AG20443 (cell line): ENCODE data around the gene TMEM53.
"Not testable (repeated sequence)": the region's sequence is repeated elsewhere in the genome, so short reads cannot be mapped to it uniquely, and the experiment has no call there.

Source experiments
- DNase-seq: peaks from one replicate; pipeline ENCODE4 v3.0.0; 2012; ENCODE audit warnings: low spot score, mixed read lengths

The TMEM53 gene

DNA sequence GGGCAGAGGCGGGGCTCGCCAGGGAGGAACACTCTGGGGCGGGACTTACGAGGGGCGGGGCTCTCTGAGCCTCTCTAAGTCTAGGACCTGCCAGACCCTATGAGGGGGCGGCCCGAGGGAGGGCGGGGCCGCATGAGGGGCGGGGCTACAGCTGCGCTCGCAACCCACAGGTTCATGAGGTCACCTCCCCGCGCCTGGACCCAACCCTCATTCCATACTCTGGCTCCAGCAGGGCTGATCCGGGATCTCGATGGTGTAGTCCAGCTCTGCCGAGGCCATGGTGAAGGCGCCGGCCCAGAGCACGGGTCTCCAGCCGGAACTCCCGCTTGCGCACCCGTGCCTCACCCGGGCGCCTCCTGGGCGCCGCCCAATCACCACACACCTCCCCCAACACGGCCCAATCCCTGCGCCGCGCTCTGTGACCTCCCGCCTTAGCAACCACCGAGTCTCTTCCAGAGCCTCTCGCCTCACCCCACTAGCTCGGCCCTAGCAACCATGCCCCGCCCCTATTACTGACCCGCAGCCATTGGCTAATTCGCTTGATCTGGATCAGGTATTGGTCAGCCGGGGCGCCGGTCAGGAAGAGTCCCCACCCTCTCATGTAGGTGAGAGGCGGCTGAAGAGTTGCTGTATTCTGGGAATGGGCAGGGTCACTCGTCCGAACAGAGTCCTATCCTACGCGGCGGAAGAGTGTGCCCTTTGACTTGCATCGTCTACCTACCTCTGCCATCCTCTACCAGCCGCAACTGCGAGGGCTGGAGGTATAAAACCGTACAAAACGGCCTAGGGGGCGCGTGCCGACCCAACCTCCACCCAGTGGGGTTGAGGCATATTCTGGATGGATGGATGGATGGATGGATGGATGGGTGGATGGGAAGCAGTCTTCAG lies at the start of gene TMEM53, which contains the start of gene ARMH1:
TMEM53 (minus strand) TSS at position 369 of the 888 bp plus-strand sequence; CDS start at position 279, 90 bp downstream.
ARMH1 (plus strand) TSS at position 602 of the 888 bp plus-strand sequence. CDS start 14,984 bp downstream, outside the sequence.
- peak; percentile 98 for DNase-seq

DNA sequence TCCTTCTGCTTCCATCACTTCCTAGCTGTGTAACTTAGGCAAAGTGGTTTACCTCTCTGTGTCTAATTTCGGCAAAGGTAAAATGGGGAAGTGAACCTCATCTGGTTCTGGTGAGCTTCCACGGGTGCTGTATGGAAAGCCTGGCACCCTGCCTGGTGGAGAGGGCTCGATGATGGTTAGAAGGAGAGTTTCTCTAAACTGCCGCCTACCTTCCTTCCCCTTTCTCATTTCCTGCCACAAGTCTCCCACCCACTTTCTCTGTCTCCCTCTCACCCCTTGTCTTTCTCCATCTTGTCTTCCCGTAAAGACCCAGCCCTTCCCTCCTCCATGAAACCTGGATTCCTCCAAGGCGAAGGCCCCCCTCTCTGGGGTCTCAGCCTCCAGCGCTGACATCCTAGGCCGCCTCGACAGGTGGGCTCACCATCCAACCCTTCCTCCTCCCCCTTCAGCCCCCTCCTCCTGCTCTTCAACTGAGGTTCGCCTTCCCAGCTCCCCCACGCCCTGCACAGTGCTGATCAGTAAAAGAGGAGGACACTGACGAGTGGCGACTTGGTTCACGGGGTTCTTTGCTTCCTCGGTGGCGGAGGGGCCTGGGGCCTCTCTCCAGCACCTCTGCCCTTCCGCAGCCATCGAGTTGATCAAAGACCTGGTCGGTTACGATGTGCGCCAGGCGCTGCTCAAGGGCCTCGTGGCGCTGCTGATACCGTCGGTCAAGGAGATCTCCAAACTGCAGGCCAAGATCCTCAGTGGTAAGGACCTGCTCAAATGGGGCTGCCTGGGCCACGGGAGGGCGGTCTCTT lies 49.4 kb upstream of the TMEM53 start:
- no peak for DNase-seq

DNA sequence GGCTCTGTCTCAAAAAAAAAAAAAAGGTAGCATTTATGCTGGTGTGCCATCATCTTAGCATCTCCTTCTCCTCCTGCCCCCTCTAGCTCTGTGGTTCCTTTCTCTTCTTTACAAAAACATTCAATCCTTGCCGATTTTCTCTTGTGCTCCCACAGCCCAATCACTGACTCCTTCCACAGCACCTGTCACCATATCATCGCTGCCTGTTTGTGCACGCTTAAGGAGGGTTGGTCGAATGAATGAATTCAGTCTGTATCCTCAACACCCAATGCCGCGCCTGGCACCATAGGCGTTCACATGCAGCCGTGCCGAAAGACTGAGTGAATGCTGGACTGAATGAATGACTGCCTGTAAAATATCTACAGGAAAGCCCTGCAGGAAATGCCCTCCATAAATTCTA lies 48.8 kb upstream of the TMEM53 start:
- no peak for DNase-seq

DNA sequence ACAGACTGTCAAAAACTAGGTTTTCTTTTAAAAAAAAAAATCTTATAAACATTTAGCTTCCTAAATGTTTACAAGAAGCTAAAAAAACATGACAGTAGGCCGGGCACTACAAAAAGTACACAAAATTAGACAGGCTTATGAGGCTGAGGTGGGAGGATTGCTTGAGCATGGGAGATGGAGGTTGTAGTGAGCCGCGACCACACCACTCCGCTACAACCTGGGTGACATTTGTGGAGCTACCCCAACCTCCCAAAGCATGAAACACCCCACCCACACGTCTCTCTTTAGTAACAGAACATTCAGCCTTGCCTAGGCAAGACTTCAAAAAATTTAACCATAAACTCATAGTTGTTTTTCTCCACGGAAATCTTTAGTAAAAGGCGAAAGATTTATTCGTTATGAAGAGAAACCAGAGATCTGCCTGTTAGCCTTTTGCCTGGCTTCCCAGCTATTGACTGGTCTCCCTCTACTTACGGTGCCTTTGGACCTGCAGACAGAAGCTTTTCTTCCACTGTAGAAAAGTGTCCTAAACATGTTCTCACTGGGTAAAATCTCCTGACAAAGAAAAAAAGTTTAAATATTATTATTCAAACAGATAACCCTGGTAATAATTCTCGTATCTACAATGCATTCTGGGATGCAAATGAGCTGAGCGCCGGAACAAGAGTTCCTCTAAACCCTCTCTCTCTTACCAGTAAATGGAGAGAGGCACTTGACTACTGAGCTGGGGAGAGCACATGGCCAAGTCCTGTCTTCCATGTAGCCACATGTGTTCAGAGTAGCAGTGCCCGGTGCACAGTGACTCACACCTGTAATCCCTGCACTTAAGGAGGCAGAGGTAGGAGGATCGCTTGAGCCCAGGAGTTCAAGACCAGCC lies 47.4 kb upstream of the TMEM53 start:
- peak; percentile 56 for DNase-seq

DNA sequence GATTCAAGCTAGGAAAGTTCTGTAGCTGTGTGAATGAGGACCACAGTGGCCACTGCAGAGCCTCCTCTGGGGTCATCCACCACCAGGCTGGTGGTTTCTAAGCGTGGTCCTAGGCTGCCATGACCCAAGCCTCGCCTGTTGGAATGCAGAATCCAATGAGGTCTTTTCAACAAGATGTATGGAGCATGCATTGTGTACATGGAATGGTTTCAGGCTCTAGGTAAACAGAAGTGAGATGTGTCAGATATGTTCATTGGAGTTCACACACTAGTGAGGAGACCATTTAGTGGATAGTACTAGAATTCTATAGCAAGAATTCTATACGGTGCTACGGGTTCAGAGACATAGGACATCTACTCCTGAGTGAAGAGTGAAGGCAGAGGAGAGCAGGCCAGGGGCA lies 46.0 kb upstream of the TMEM53 start:
- no peak for DNase-seq

DNA sequence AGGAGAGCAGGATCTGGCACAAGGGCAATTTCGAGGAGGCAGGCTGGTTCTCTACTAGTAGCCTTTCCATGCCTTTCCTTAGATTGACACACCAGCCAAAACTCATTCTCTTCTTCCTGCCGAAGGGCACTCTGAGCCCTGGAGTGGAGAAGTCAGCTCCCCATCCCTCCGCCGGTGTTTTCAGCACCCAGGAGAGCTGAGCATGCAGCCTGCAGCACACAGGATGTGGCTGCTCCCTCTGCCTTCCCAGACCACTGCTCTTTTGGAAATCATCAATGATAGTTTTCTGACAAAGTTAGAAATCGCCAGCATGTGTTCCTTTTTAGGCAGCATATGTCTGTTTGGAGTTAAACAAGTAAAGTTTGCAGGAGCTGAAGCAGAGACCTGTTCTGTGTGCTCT lies 45.0 kb upstream of the TMEM53 start:
- DNase-seq: no peak

DNA sequence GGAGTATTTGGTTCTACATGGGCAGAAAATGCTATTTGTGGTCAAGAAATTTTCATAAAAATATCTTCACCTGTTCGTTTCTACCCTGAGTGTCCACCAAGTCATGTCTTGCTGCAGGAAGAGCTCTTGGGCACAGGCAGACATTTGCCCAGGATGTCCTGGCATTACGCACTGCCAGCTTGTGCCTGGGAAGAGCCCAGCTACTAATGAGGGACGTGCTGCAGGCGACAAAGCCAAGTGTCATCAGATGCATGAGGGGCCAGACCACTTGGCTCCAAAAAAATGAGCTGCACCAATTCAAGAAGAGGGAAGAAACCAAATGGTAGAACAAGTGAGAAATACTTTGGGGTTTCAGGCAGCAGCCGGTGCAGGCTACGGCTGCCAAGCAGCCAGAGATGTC lies 43.8 kb upstream of the TMEM53 start:
- no peak for DNase-seq

DNA sequence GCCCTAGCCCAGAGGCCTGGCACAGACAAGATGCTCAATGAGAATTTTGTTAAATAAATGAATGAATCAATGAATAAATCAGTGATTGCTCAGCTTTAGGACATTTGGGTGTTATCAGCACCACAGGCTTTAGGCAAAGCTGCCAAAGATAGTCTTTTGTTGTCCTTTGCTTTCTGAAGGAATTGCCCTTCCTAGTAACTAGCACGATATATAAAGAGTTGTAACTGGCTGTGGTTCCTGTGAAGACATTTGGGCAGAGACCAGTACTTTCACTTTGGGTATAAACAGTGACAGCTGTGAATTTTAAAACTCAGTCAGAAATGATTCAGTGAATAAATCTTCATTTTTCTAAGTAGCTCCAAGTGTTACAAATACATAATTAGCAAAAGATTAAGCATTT lies 43.4 kb upstream of the TMEM53 start:
- no peak for DNase-seq

DNA sequence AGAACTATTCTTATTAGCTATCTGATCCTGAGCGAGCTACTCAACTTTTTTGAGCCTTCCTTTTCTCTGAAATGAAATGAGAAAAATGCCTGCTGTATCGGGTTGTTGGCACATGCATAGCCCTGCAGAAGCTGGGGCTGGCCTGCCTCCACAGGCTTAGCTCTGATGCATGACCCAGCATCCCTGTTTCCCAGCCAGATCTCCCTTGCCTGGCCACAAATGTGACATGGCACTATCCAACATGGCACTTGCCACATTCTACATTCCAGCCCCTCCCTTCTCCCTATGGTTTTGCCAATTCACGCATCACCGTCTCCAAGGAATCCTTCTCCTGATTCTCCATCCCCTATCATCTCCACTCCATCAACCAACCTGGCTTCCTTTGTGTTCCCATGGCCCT lies 42.9 kb upstream of the TMEM53 start:
- peak; percentile 31 for DNase-seq

DNA sequence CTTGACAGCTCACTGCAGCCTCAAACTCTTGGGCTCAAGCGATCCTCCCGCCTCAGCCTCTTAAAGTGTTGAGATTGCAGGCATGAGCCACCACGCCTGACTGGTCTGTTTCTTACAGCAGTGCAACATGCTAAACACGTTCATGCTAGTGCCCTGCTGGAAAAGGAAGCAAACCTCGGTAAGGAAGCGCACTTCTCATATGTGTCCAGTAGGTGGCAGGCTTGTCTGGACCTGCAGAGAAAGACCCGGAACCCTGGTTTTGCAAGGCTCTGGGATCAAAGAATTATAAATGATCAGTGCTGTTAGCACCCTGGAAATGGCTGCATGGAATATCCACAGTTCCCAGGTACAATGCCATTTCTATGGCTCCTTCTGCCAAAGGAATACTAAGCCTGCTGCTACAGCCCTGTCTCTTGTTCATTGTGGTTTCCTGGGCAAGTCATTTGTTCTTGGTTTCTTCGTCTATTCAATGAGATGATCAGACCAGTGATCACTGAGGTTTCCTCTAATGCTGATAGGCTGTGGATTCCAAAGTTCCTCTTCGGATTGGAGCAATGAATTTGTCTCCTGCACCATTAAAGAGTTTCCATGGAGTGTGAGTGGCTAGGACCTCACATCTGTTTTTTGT lies 40.8 kb upstream of the TMEM53 start:
- peak; percentile 88 for DNase-seq

DNA sequence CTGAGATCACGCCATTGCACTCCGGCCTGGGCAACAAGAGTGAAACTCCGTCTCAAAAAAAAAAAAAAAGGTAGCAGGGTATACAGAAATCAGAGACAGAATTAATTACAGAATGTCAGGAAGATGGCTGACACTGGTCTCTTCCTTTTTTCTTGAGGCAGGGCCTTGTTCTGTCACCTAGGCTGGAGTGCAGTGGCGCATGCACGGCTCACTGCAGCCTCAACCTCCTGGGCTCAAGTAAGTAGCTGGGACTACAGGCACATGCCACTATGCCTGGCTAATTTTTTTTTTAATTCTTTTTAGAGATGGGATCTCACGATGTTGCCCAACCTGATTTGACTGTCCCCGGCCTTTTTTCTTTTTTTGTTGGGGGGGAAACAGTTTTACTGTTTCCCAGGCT lies 40.3 kb upstream of the TMEM53 start:
- no peak for DNase-seq

DNA sequence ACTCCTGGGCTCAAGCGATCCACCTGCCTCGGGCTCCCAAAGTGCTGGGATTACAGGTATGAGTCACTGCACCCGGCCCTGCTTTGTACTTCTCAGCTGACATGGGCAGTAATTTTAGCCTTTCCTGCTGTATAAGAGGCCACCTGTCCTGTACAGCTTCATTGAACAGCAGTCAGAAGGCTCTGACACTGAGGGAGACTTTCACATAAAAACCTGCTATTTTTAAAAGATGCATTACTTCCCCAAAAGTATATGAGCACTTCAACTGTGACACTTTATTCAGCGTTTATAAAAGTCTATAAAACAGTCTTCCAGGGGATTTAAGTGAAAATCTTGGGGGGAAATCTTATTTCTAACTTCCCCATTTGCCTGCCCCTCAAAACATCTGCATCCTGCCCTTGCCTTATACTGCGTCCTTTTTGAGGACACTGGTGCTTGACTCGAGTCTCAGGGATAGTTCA lies 39.1 kb upstream of the TMEM53 start:
- no peak for DNase-seq

DNA sequence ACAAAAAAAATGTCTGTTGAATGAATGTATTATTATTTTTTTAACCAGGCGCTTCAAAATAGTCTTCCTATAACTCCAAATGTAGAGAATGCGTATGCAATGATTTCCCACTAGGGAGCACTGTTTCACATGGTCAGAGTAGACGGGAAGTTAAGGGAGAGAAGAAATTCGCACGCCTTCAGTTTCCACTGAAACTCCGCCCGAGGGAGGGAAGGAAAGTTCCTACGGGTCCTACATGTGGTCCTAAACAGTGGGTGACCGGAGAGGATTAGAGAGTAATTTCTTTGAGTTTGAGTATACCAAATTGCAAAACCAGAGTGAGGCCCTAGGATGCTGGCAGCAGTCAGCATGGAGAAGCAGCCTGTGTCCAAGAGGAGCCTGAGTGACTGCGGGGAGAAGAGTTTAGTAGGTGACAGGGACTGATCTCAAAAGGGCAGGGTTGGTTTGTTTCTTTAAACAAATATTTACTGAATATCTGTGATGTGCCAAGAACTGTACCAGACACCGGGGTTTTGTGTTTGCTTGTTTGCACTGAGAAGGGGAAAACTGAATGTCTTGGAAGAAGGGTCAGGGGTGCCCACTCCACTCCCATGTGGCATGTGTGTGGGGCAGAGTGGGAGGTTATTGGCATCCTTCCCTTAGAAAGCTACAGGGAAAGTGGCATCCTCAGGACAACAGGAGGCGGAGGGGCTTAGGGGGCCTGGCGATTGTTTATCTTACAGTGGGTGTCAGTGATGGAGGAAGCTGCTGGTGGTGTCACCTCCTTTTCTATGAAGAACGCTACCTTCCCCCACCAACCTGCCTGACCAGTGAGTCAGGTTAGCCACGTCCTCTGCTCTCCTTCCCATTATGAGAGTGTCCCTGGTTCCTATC lies 33.9 kb upstream of the TMEM53 start:
- peak; percentile 72 for DNase-seq

DNA sequence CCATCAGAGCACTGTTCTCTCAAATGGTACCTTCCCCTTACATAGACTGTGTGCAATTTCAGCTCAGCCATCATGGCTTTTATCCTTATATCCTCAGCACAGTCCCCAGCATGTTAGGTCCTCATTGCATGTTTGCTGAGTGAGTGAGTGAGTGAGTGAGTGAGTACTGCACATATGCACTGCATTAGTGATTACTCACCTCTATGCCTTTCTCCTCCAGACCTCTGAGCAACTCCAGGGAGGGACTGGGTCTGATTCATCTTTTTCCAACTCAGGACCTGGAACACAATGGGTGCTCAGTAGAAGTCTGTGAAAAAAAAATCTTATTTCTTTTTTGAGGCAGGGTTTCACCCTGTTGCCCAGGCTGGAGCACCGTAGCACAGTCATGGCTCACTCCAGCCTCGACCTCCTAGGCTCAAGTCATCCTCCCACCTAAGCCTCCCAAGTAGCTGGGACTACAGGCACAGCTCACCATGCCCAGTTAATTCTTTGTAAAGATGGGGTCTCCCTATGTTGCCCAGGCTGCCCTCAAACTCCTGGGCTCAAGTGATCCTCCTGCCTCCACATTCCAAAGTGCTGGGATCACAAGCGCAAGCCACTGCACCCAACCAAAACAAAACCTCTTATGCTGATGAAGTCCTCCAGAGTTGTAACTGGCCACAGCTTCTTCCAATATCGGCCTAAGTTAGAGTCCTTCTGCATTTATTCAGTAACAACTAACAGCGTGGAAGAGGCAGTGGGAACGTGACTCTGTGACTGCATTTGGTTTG lies 33.0 kb upstream of the TMEM53 start:
- DNase-seq: peak; percentile 88

DNA sequence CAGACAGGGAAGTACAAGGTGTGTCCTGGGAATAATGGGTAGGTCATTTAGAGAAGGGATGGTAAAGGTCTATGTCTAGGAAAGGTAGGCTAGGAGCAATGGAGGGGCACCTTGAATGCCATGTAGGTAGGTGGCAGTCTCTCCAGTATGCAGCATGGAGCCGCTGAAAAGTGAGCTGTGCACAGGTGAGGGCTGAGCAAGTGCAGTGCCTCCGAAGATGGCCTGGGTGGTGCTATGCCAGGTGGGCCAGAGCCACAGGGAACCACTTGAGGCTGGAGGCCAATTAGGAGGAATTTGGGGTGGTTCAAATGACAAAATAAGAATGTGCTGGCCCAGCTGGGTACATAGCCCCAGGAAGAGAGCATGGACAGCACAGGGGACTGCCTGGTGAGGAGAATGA lies 31.7 kb upstream of the TMEM53 start:
- no peak for DNase-seq

DNA sequence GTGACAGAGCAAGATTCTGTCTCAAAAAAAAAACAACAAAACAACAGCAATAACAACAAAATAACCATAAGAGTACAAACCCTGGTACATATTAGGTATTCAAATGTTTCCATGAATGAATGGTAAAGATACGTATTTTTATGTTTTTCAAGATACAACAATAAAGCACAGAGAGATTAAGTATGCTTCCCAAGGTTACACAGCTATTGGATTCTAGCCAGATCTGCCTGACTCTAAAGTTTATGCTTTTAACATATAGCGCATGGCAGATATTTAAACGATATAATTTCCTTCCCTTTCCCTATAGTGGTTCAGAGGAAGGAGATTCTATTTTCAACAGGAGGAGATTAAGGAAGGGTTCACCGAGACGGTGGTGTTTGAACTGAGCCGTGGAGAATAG lies 31.2 kb upstream of the TMEM53 start:
- DNase-seq: no peak

DNA sequence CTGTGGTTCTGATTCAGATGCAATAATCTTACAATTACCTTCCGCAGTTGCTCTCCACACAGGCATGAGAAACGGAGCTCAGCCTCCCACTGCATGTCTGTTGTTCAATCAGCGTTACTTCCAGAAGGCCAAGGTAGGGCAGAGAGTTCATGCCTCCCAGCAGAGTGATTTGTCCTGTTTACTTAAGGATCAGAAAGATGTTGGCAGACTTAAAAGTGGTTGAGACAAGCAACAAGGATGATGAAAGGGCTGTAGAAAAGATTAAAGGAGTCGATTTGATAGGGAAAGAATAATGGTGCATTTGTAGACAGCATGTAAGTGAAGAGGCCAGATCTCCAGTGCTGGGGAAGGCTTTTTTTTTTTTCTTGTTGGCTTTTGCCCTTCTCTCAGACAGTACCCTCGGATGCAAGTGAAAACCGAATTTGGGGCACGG lies 26.9 kb upstream of the TMEM53 start:
- no peak for DNase-seq

DNA sequence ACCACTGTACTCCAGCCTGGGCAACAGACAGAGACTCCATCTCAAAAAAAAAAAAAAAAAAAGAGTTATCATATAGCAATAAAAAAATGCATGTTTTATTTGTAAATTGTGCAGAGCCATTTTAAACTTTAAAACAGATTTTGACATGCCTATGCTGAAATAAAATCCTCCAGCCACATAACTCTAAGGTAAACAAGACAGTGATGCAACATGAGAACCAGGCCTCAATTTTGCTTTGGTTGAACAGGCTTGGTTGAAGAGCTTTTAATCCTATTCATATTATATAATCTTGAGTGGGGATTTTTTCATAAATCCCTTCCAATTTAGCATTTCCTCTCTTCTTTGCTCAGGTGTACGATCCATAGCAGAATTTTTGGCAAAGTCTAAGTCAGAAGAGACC lies 26.3 kb upstream of the TMEM53 start:
- no peak for DNase-seq

DNA sequence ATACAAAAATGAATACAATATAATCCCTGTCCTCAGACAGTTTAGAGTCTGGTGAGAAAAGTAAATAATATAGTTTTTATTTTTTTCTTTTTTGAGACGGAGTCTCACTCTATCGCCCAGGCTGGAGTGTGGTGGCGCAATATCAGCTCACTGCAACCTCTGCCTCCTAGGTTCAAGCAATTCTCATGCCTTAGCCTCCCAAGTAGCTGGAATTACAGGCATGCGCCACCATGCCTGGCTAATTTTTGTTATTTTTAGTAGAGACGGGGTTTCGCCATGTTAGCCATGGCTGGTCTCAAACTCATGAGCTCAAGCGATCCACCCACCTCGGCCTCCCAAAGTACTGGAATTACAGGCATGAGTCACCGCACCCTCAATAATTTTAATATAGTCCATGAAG lies 25.1 kb upstream of the TMEM53 start:
- not testable (repeated sequence) for DNase-seq

DNA sequence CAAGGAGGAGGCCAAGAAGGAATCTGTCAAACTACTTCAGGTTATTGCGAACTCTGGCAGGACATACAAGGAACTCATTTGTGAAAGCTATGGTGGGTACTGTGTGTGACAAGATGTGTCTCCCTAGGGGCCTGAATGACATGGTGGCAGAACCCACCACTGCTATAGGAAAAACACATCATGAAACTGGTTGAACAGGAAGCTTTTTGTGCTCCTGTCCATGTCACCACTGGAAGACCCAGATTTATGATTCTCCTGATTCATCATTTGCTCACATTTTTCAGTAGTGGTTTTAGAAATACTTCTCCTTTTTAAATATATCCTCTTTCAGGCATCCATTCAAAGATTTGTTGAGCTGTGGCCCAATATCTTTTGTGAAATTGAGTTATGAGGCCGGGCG lies 23.9 kb upstream of the TMEM53 start:
- DNase-seq: no peak
